G401.6 (cell line): ENCODE results near the gene HOMER1.

Experiments
- FAIRE-seq: peaks from 2 replicates; lab custom pipeline; 2012; peaks lifted over from hg19 to GRCh38; lab: Jason Lieb, UNC

The HOMER1 gene, protein sequence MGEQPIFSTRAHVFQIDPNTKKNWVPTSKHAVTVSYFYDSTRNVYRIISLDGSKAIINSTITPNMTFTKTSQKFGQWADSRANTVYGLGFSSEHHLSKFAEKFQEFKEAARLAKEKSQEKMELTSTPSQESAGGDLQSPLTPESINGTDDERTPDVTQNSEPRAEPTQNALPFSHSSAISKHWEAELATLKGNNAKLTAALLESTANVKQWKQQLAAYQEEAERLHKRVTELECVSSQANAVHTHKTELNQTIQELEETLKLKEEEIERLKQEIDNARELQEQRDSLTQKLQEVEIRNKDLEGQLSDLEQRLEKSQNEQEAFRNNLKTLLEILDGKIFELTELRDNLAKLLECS

GRCh38 chr5:79513704-79514390 is at the start of gene HOMER1:
Gene HOMER1 (minus strand): TSS chr5:79514134. CDS start chr5:79512774, 1,360 bp downstream.
- FAIRE-seq: no peak

DNA sequence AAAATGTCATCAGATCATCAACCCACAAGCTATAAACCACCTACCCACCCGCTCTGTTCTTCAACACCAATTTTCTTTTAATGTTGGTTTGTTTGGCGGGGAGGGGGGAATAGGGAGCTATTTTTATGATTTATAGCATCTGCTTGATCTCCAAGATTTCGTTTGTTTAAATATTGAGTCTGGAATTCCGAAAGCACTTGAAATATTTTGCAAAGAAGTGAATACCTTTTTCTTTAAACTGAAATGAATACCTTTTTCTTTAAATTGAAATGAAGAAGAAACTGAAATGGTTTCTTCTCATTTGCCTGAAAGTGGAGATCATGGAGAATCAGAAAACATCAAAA is 49.3 kb upstream of the HOMER1 start:
- no peak for FAIRE-seq

DNA sequence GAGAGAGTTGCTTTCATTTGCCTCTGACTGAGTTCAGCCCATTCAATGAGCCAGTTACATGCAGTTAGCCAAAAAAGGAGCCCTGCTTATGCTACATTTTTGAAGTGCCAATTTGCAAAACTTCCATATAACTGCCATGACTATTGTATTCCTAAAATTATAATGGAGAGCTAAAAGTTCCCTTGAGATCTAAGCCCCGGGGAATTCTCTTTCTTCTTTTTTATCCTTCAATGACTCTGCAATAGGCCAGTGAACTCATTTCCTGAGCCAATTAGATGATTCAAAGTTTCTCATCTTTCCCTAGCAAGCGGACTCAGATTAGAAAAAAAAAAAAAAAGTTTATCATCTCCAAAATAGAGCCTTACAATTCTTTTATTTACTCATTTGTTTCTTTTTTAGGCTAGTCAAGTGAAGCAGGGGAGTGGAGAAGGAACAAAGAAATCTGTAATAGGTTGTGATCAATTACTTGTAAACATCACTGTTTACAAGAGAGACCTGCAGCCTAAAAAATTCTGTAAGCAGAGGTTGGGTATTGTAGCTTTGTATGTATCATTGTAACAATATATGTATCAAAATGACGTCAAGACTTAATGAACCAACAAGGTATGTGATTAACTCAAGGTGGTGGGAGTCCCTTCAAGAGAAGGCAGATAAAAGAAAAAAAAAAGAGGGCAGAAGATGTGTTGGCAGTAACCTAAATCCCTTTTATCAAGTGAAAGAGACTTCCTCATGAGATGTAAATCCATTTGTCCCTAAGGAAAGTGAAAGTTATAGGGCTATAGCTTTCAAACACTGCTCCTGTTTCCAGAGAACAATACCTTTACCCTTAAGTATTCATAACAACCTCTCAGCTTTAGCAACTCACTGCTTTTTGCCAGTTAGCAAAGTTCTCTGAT is 48.7 kb upstream of the HOMER1 start:
- FAIRE-seq: no peak

DNA sequence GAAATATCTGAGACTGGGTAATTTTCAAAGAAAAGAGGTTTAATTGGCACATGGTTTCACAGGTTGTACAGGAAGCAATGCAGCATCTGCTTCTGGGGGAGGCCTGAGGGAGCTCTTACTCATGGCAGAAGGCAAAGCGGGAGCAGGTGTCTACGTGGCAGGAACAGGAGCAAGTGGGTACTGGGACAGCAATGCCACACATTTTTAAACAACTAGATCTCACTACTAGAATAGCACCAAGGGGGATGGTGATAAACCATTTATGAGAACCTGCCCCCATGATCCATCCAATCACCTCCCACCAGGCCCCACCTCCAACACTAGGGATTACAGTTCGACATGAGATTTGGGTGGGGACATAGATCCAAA is 47.6 kb upstream of the HOMER1 start:
- FAIRE-seq: no peak

DNA sequence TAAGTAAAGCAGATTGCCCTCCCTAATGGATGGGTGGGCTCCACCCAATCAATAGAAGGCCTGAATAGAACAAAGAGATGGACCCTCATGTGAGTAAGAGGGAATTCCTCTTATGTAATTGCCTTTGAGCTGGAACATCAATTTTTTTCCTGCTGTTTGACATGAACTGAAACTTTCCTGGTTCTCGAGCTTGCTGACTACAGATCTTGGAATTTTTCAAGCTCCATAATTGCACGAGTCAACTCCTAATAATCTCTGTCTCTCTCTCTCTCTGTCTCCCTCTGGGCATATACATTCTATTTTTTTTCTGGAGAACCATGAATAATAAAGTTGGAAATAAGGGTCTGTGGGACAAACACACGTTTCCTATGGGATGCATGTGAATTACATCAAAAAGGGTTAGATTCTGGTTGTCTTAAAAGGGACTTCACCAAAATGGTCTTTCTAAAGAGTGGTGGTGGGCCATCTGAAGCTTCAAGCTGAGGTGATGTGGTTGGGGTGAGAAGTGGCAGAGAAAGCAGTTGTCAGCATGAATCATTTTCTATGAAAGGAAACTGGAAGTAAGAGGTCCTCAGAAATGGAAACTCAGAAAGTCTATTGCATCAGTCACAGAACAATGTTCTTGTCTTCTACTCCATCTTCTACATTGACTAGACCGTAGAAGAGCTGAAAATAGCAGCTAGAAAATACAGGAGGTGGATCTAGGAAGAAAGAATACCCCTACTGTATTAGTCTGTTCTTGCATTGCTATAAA is 47.0 kb upstream of the HOMER1 start:
- FAIRE-seq: no peak

- FAIRE-seq: no peak
Observed at GRCh38 chr5:79555418-79555817, 41.5 kb upstream of the HOMER1 start.

DNA sequence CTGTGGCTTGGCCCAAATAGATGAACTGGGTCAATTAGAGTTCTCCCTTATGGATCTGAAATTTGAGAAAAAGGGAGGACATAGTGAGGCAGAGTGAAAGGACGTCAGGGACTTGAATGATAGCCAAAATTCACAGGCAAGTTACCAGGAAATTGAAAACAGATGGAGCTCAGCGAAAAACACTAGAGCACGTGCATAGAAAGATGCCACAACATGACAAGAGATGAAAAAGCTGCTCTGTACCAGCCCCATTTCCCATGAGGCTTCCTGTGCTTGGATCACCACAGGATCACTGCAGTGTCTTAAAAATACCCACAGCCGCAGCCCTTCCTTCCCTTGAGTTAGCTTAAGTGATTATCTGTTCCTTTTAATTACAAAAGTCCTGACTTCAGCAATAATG is 39.0 kb upstream of the HOMER1 start:
- no peak for FAIRE-seq

DNA sequence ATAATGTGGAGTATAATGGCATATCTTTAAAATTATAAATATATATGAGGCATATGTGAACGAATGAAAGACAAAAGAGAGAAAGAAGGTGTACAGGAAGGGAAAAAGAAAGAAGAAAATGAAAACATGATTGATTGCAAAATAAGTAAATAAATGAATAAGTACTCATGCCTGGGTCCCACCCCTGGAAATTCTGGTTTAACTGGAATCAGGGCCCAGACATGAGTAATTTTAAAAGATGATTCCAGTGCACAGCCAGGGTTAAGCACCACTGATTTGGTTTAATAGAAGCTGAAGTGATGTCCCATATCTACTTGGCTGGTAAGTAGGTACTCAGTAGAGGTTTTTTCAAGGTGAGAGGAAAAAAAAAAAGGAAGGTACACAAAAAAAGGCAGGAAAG is 34.0 kb upstream of the HOMER1 start:
- FAIRE-seq: no peak

- no peak for FAIRE-seq
Observed at GRCh38 chr5:79547429-79547822, 33.5 kb upstream of the HOMER1 start.

GRCh38 chr5:79546782-79547428 is 33.0 kb upstream of the HOMER1 start:
- no peak for FAIRE-seq

- no peak for FAIRE-seq
Observed at GRCh38 chr5:79544131-79544530, 30.2 kb upstream of the HOMER1 start.

GRCh38 chr5:79540939-79541338 is 27.0 kb upstream of the HOMER1 start:
- FAIRE-seq: no peak

- FAIRE-seq: no peak
Observed at GRCh38 chr5:79536193-79536906, 22.4 kb upstream of the HOMER1 start.

- FAIRE-seq: no peak
Observed at GRCh38 chr5:79535477-79536192, 21.7 kb upstream of the HOMER1 start.

- no peak for FAIRE-seq
Observed at GRCh38 chr5:79529110-79529509, 15.2 kb upstream of the HOMER1 start.

DNA sequence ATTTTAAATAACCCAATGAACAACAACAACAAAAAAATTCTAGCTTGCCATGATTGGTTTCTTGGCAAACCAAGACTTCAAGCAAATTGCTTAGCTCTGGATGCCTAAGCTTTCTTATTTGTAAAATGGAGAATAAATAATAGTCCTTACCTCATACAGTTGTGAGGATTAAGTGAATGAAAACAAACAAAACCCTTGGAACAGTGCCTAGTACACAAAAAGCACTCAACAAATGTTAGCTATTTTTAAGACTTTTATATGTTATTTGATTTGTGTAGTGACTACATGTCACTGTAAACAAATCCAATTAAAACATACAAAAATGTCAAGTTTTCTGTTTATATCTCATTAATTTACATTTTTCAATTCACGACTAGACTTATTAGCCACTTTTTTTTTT is 13.5 kb upstream of the HOMER1 start:
- FAIRE-seq: no peak

GRCh38 chr5:79526928-79527327 is 13.0 kb upstream of the HOMER1 start:
- FAIRE-seq: no peak

GRCh38 chr5:79526493-79526892 is 12.6 kb upstream of the HOMER1 start:
- FAIRE-seq: no peak

GRCh38 chr5:79521156-79521555 is 7.2 kb upstream of the HOMER1 start:
- FAIRE-seq: no peak

DNA sequence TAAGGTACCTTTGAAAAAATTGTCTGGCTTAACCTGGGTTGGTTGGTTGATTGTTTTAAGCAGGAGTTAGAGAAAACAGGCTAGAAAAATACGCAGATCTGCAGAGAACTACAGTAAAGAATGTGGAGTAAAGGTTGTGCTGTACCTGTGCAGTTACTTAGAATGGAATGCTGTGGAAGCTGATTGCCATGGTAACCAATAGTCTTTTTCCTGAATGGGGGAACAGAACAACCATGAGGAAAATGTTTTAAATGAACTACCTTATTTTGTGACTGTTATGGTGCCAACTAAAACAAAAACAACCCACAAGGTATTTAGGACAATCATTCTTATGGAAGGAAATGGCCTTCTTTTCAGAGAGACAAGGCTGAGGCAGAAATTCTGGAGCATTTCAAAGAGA is 4.8 kb upstream of the HOMER1 start:
- FAIRE-seq: no peak

- FAIRE-seq: no peak
Observed at GRCh38 chr5:79517601-79518000, 3.7 kb upstream of the HOMER1 start.
